ENCODE measurements around the gene CACNA1B.

GRCh38 chr9:138072161-138072842, 194.7 kb downstream of the CACNA1B start:
- TF ChIP-seq EZH2 (IDR thresholded peaks at IDR 0.05; ENCODE audit: borderline replicate concordance, low read depth, low read length, poor library complexity, severe bottlenecking) (no peak), CTCF (conservative IDR thresholded peaks at IDR 0.05; ENCODE audit: low read depth, low read length) (no peak)
